Neural cell (in vitro differentiated cells): Measurements from ENCODE around the gene DOCK2. TPM values are rescaled to one million over a fixed set of nuclear protein-coding genes. Genes with fewer than 3 reads are reported as not detected.

ENCODE experiments used
- H2AFZ ChIP-seq: fragments of 200-600, 300-800 bp; sonication (generic), shearing (Covaris generic); 2 replicates; pipeline ENCODE4 v1.6.0; 2014; ENCODE audit warnings: low read depth, mild to moderate bottlenecking, antibody characterized with exemption, low read length, moderate library complexity
- H3F3A ChIP-seq: fragments of 200-600 bp; shearing (Covaris generic); 2 replicates; pipeline ENCODE4 v1.6.1; 2016; ENCODE audit warnings: mild to moderate bottlenecking, moderate library complexity, mixed read lengths, antibody characterized with exemption, low read length; ENCODE audit not compliant: insufficient read depth, poor library complexity, severe bottlenecking
- H3K27ac ChIP-seq: fragments of 200-600, 300-800 bp; sonication (generic), shearing (Covaris generic); 2 replicates; pipeline ENCODE4 v1.5.1; 2014; ENCODE audit warnings: mild to moderate bottlenecking, low read length, moderate library complexity
- H3K27me3 ChIP-seq: fragments of 300-800, 200-600 bp; sonication (generic), shearing (Covaris generic); 2 replicates; pipeline ENCODE4 v1.6.0; 2014; ENCODE audit warnings: mild to moderate bottlenecking, low read depth, low read length, moderate library complexity; ENCODE audit not compliant: insufficient read depth
- H3K36me3 ChIP-seq: fragments of 300-800, 200-600 bp; sonication (generic), shearing (Covaris generic); 2 replicates; pipeline ENCODE4 v1.5.1; 2014; ENCODE audit warnings: mild to moderate bottlenecking, antibody characterized with exemption, low read length, moderate library complexity; ENCODE audit not compliant: insufficient read depth
- H3K4me2 ChIP-seq: fragments of 300-800, 200-600 bp; sonication (generic), shearing (Covaris generic); 2 replicates; pipeline ENCODE4 v1.6.0; 2014; ENCODE audit warnings: mild to moderate bottlenecking, low read length
- H3K4me3 ChIP-seq: fragments of 300-800, 200-600 bp; sonication (generic), shearing (Covaris generic); 2 replicates; pipeline ENCODE4 v1.5.1; 2014; ENCODE audit warnings: mild to moderate bottlenecking, low read length, moderate library complexity
- H3K79me2 ChIP-seq: fragments of 200-600 bp; shearing (Covaris generic); replicated peaks from 2 replicates; pipeline ENCODE4 v1.6.0; 2014; ENCODE audit warnings: mild to moderate bottlenecking, low read length, moderate library complexity; ENCODE audit not compliant: insufficient read depth
- H3K9ac ChIP-seq: fragments of 300-800, 200-600 bp; sonication (generic), shearing (Covaris generic); 2 replicates; pipeline ENCODE4 v1.6.1; 2016; ENCODE audit warnings: mild to moderate bottlenecking, low read length, mixed read lengths
- H3K9me2 ChIP-seq: fragments of 200-600 bp; shearing (Covaris generic); 2 replicates; pipeline ENCODE4 v1.6.1; 2016; ENCODE audit warnings: mild to moderate bottlenecking, low read length, mixed read lengths; ENCODE audit not compliant: insufficient read depth
- H3K9me3 ChIP-seq: fragments of 200-600, 300-800 bp; sonication (generic), shearing (Covaris generic); 2 replicates; pipeline ENCODE4 v1.6.1; 2016; ENCODE audit warnings: mild to moderate bottlenecking, mixed run types, low read length, moderate library complexity, mixed read lengths
- H4K20me1 ChIP-seq: fragments of 200-600 bp; shearing (Covaris generic); 2 replicates; pipeline ENCODE4 v1.6.1; 2016; ENCODE audit warnings: mild to moderate bottlenecking, mixed run types; ENCODE audit not compliant: insufficient read depth
- EP300 ChIP-seq: fragments of 450-650 bp; conservative IDR thresholded peaks from 2 replicates; pipeline ENCODE4 v1.6.1; 2014; ENCODE audit warnings: antibody characterized with exemption, mild to moderate bottlenecking, moderate library complexity; ENCODE audit not compliant: poor library complexity, severe bottlenecking
- EZH2 ChIP-seq: fragments of 200-600, 300-800 bp; shearing (Covaris generic), sonication (generic); IDR thresholded peaks from 2 replicates; pipeline ENCODE4 v1.6.1; 2014; ENCODE audit warnings: antibody characterized with exemption, low read length, borderline replicate concordance, mild to moderate bottlenecking; ENCODE audit not compliant: insufficient read depth, poor library complexity, severe bottlenecking
- MXI1 ChIP-seq: fragments of 450-650 bp; conservative IDR thresholded peaks from 2 replicates; pipeline ENCODE4 v1.6.1; 2014; ENCODE audit warnings: antibody characterized with exemption, mild to moderate bottlenecking; ENCODE audit not compliant: poor library complexity, severe bottlenecking
- POLR2AphosphoS5 ChIP-seq: IDR thresholded peaks from 2 replicates; pipeline ENCODE4 v1.6.1; 2012
- RAD21 ChIP-seq: fragments of 450-650 bp; conservative IDR thresholded peaks from 2 replicates; pipeline ENCODE4 v1.6.1; 2014; ENCODE audit warnings: antibody characterized with exemption, mild to moderate bottlenecking, moderate library complexity
- SMC3 ChIP-seq: fragments of 450-650 bp; conservative IDR thresholded peaks from 2 replicates; pipeline ENCODE4 v1.6.1; 2014; ENCODE audit warnings: antibody characterized with exemption, mild to moderate bottlenecking, moderate library complexity; ENCODE audit not compliant: poor library complexity
- TAF1 ChIP-seq: IDR thresholded peaks from 2 replicates; pipeline ENCODE4 v1.6.1; 2012; ENCODE audit warnings: low read depth
- polyA plus RNA-seq: library from polyadenylated mRNA; depleted of rRNA; stranded (reverse); fragments of >200 nt; gene quantifications from 2 replicates; pipeline ENCODE4 v1.2.3, GENCODE V29; 2014
- TF ChIP-seq, protein P1 (sequence below): fragments of 450-650 bp; IDR thresholded peaks from 2 replicates; pipeline ENCODE4 v1.5.1; 2014; ENCODE audit warnings: antibody characterized with exemption, mild to moderate bottlenecking, moderate library complexity; ENCODE audit not compliant: poor library complexity, severe bottlenecking
- TF ChIP-seq, protein P2 (sequence below): IDR thresholded peaks from 2 replicates; pipeline ENCODE4 v1.6.1; 2012; ENCODE audit warnings: borderline replicate concordance

DOCK2 gene
- polyA plus RNA-seq, 1 donor from 2014 or later, result 0.15 TPM

DNA sequence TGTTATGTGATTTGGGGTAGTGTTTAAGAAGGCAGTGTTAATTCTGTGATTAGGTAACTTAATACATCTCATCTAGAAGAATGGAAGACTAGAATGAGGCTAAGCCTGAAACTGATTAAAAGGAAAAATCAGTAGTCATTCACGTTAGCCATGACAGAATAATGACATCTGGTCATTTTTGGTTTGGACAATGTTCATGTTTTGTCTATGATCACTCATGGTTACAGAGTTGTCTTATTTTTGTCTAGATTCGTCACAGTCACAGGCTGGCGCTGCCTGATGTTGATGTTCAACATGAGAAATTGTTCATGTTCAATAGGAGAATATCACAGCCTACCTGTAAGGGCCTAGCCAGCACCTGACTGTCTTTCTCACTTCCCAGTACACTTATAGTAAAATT lies 9.5 kb upstream of the DOCK2 start:
- Histone ChIP-seq H4K20me1 (no peaks in the 10 kb centered on the region), H3K27me3 (no peaks in the 10 kb centered on the region), H3K9ac (no peak overlapping the region), H3K27ac (no peak overlapping the region), H3K36me3 (no peaks in the 10 kb centered on the region), H2AFZ (no peak overlapping the region), H3F3A (no peaks in the 10 kb centered on the region), H3K4me3 (no peak overlapping the region), H3K9me3 (no peaks in the 10 kb centered on the region), H3K79me2 (no peaks in the 10 kb centered on the region), H3K4me2 (no peak overlapping the region), H3K9me2 (no peaks in the 10 kb centered on the region)
- TF ChIP-seq RAD21 (no peak), TAF1 (no peak), MXI1 (no peak)
- TF ChIP-seq, protein P1, sequence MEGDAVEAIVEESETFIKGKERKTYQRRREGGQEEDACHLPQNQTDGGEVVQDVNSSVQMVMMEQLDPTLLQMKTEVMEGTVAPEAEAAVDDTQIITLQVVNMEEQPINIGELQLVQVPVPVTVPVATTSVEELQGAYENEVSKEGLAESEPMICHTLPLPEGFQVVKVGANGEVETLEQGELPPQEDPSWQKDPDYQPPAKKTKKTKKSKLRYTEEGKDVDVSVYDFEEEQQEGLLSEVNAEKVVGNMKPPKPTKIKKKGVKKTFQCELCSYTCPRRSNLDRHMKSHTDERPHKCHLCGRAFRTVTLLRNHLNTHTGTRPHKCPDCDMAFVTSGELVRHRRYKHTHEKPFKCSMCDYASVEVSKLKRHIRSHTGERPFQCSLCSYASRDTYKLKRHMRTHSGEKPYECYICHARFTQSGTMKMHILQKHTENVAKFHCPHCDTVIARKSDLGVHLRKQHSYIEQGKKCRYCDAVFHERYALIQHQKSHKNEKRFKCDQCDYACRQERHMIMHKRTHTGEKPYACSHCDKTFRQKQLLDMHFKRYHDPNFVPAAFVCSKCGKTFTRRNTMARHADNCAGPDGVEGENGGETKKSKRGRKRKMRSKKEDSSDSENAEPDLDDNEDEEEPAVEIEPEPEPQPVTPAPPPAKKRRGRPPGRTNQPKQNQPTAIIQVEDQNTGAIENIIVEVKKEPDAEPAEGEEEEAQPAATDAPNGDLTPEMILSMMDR, result no peak

DNA sequence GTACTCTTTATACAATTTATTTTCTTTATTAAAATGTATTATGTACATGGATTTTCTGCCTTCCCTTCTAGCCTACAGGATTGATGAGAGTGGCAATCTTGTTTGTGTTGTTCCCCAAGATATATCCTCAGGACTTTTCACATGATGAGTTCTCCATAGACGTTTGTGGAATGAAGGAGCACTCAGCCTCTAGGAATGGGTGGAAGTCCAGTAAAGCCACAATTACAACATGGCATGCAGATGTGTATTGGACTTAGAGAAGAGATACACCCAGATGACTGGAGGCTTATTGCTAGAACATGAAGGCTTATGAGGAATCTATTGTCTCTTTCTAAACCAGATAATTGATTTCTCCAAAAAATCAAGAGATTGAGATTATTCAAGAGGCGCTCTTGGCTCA lies 8.2 kb upstream of the DOCK2 start:
- Histone ChIP-seq H3K9ac (no peak overlapping the region), H4K20me1 (no peaks in the 10 kb centered on the region), H3K36me3 (no peaks in the 10 kb centered on the region), H3K9me2 (no peaks in the 10 kb centered on the region), H3K27me3 (no peaks in the 10 kb centered on the region), H3K27ac (no peak overlapping the region), H3F3A (no peaks in the 10 kb centered on the region), H2AFZ (no peak overlapping the region), H3K4me2 (no peak overlapping the region), H3K4me3 (no peak overlapping the region), H3K9me3 (no peaks in the 10 kb centered on the region), H3K79me2 (no peaks in the 10 kb centered on the region)
- TF ChIP-seq TAF1, result no peak
- TF ChIP-seq, protein P1, result no peak
- TF ChIP-seq MXI1, result no peak
- TF ChIP-seq POLR2AphosphoS5, result no peak
- TF ChIP-seq EZH2, result no peak
- TF ChIP-seq RAD21, result no peak
- TF ChIP-seq, protein P2, sequence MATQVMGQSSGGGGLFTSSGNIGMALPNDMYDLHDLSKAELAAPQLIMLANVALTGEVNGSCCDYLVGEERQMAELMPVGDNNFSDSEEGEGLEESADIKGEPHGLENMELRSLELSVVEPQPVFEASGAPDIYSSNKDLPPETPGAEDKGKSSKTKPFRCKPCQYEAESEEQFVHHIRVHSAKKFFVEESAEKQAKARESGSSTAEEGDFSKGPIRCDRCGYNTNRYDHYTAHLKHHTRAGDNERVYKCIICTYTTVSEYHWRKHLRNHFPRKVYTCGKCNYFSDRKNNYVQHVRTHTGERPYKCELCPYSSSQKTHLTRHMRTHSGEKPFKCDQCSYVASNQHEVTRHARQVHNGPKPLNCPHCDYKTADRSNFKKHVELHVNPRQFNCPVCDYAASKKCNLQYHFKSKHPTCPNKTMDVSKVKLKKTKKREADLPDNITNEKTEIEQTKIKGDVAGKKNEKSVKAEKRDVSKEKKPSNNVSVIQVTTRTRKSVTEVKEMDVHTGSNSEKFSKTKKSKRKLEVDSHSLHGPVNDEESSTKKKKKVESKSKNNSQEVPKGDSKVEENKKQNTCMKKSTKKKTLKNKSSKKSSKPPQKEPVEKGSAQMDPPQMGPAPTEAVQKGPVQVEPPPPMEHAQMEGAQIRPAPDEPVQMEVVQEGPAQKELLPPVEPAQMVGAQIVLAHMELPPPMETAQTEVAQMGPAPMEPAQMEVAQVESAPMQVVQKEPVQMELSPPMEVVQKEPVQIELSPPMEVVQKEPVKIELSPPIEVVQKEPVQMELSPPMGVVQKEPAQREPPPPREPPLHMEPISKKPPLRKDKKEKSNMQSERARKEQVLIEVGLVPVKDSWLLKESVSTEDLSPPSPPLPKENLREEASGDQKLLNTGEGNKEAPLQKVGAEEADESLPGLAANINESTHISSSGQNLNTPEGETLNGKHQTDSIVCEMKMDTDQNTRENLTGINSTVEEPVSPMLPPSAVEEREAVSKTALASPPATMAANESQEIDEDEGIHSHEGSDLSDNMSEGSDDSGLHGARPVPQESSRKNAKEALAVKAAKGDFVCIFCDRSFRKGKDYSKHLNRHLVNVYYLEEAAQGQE, result no peak
- TF ChIP-seq SMC3, result no peak
- TF ChIP-seq EP300, result no peak
